HG02642 (cell line): ENCODE results near the gene UNC5A.

Experiments
- ATAC-seq: cut with Tn5 transposase; IDR thresholded peaks from one replicate; pipeline ENCODE4 v1.9.1; 2021; ENCODE audit warnings: mild to moderate bottlenecking; ENCODE audit not compliant: unreplicated experiment, poor library complexity

The UNC5A gene

DNA sequence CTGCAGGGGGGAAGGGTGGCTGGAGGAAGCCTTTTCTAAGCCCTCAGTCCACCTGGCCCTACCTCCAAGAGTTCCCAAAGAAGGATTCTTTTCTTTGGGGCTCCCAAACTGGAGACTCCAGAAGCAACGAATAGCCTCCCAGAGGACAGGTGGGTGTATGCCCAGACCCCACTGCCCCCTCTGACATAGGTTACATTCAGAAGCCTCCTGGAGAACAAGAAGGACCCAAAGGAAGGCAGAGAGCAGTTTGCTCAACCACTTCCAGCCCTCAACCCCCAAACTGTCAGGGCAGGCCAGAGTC lies 78.5 kb downstream of the UNC5A start:
- ATAC-seq = no peak

GRCh38 chr5:176889321-176890280 lies 79.2 kb downstream of the UNC5A start:
- ATAC-seq = no peak

- no peak for ATAC-seq
Measured at GRCh38 chr5:176890455-176891330, 80.3 kb downstream of the UNC5A start.

- ATAC-seq = no peak
Measured at GRCh38 chr5:176891331-176891958, 81.1 kb downstream of the UNC5A start.

DNA sequence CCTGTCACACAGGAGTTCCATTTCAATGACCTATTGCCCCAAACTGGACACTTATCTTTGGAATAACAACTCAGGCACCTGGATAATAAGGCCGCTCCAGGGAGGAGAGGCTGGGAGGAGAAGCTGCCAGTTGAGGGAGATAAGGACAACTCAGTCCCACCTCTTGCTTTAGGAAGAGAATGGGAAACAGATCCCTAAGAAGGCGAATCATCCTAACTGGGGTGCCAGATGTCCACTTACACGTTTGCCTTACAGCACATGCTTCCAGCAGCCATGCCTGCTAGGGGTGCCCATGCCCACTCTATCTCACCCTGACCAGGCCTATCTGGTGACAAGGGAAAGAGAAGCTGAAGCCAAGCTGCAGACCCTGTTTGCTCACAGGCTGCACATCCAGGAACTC lies 82.3 kb downstream of the UNC5A start:
- no peak for ATAC-seq

- ATAC-seq = no peak
Measured at GRCh38 chr5:176894298-176894697, 83.9 kb downstream of the UNC5A start.

DNA sequence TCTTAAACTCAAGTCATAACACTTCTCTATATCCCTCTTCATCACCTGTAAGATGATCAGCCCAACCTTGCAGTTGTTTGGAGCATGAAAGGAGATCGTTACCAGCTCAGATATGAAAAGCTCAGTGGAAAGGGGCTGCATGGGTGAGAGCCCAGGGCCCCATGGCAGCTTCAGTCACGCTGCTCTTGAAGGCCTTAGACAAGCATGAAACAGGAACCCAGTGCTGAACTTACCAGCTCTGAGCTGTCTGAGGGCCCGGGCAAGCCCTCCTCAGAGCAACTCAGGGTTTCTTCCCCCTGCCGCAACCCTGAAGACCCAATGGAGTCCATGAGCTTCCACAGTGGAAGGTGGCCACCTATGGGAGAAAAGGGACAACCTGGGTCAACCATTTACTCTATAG lies 85.5 kb downstream of the UNC5A start:
- ATAC-seq = no peak

DNA sequence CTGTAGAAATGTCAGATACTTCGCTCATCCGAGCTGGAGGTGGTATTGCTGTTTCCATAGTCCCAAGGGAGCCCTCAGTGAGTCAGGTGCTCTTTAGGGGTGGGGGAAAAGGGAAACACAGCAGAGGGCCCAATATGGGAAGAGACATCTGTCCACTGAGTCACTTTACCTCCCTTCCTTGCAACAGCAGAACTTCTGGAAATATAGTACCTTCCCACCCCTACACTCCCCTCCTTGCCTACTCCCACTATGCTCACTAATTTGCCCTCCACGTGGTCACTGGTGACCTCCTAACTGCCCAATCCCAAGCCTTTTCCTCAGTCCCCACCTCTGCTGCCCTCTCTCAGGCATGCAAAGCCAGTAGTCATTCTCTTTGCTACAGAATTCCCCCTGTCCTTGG lies 86.9 kb downstream of the UNC5A start:
- no peak for ATAC-seq

DNA sequence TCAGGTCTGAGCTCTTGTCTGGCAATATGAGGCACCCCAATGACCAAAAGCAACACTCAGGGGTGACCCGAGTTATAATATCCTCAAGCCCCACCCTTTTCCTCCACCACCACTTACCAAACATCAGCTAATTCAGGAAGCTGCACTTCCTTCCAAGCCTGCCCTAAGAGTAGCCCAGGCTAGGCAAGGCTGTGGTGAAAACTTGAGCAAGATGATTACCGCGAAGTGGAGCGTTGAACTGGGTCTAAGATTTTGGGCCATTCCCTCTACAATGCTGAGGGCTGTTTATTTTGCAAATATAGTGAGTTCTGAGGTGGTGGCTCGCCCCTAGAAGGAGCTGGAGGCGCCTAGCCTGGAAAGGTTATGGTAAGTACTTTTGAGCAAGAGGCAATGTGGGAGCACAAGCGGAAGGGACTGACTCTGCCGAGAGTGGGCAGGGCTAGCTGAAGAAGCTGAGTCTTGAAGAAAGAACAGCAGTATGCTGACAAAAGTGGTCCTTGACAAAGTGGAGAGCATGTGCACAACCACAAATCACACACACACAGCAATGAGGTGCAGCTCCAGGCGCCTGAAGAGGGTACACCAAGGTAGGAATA lies 89.0 kb downstream of the UNC5A start, which contains the start of gene HK3:
Gene HK3 (minus strand): TSS at position 51 of the 596 bp plus-strand sequence. CDS start 3,187 bp downstream, outside the sequence.
- ATAC-seq = no peak

GRCh38 chr5:176899946-176900779 lies 89.8 kb downstream of the UNC5A start:
- no peak for ATAC-seq

DNA sequence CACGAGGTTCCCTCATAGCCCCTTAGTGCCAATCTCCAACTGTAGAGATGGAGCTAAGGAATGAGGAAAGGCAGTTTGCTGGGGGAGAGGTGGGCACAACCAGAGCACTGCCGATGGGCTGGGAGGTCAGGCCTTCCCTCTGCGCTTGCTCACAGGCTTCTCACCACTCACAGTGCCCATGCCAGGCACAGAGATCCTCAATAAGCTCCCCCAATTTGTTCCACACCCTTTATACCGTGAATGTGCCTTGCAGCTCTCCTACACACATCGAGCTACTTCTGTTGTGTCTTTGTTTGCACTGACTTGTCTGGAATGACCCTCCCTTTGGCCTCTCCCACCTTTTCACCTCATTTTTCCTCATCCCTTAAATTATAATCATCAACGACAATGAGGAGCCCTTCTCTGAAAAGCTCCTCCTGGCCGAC lies 90.4 kb downstream of the UNC5A start:
- no peak for ATAC-seq

DNA sequence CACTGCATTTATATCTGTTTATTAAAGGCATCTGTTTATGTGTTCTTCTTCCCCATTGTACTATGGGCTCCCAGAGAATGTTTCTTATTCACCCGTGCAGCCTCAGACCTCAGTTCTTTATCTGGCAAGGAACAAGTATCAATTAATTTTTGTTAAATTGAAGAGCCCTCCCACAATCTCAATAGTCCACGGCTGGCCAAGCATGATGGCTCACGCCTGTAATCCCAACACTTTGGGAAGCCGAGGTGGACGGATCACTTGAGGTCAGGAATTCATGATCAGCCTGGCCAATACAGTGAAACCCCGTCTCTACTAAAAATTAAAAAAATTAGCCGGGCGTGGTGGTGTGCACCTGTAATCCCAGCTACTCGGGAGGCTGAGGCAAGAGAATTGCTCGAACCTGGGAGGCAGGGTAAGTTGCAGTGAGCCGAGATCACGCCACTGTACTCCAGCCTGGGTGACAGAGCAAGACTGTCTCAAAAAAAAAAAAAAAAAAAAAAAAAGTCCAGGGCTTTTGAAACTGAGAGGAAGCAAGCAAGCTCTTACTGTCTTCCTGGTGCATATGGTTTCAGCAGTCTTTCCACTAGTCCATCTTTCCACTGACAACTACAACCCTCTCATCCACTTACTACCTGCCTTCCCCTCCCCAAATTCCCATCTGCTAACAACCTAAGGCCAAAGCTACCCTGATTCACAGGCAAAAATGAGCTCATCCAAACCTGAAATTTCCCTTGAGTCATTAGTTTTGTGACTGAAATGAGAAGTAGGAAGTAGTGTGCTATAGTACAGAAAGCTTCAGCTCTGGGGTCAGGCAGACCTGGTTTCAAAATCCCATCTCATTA lies 91.1 kb downstream of the UNC5A start:
- ATAC-seq = peak; percentile 59

GRCh38 chr5:176902102-176902814 lies 91.9 kb downstream of the UNC5A start:
- ATAC-seq = no peak

DNA sequence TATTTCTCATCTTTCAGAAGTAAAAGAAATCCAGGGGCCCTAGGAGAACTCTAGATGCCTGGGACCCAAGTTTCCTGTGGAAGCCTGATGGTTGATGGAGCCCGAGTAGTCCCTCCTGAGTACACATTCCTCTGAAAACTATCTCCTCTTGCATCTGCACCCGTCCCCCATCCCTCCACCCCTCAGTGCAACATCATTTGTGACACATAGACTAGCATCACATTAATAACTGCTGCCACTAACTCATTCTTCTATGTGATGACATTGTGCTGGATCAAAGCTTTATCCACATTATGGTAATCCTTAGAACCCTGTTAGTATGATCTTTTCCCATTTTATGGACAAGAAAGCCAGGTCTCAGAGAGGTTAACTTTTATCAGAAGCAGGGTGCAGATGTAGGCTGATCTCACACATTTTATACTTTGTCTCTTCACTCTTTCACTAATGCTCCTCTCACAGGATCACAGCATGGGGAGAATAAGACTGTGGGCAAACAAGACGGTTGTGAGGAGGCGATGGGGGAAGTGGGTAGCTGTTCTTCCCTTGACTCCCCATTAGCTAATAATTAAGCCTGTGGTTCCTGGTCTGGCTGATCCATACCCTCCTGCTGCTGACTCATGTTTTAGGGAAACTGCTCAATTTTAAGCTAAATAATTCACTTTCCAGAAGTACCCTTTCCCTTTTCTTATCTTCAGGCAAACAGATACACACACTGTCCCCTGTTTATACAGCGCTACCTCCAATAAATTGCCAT lies 92.7 kb downstream of the UNC5A start:
- ATAC-seq = no peak

- ATAC-seq = no peak
Measured at GRCh38 chr5:176904276-176904675, 93.9 kb downstream of the UNC5A start.

DNA sequence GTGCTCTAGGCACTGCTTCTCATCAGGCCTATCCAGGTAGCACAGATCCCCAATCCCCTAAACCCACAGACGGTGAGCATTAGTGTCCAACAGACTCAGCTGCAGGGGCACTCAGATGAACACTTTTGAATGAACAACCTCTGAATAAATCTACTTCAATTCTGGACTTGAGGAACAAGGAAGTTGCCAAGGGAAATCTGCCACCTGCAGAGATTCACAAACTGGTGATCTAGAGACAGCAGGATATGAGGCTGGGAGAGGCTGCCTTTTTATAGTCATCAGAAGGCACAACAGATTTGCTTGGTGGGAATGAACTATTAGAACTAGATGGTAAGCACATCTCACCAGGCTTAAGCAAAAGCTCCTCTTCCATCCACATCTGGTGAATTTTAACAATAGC lies 95.8 kb downstream of the UNC5A start:
- ATAC-seq = no peak

- ATAC-seq = no peak
Measured at GRCh38 chr5:176906796-176907195, 96.4 kb downstream of the UNC5A start.
